ENCODE measurements around the gene SCYL3. TPM values are rescaled to one million over a fixed set of nuclear protein-coding genes. Genes with fewer than 3 reads are reported as not detected.

The SCYL3 gene
- total RNA-seq, 1 experiment from 2014 or later = 7.6 TPM

- Histone ChIP-seq H4K20me1 (ENCODE audit: insufficient read depth) (no peaks in the 10 kb centered on the region), H3K27me3 (ENCODE audit: insufficient read depth, low read length) (no peaks in the 10 kb centered on the region), H3K9me3 (ENCODE audit: control insufficient read depth in 1 of 2, insufficient read depth in 1 of 2, low read depth in 1 of 2, low read length in 2 of 2) (no peaks in the 10 kb centered on the region), H3K4me3 (replicated peaks in 1 of 2; ENCODE audit: low read depth in 1 of 2, low read length in 2 of 2) (no peak overlapping the region), H3K27ac (ENCODE audit: low read depth, low read length) (no peak overlapping the region), H3K9ac (ENCODE audit: low read length) (no peak overlapping the region), H3K36me3 (ENCODE audit: control insufficient read depth in 1 of 2, insufficient read depth in 2 of 2, low read length in 2 of 2) (peaks cover 24 to 36% of the 10 kb centered on the region in 2 experiments; a peak in 3 of 4 replicates), H3K4me1 (ENCODE audit: control insufficient read depth in 1 of 2, insufficient read depth in 2 of 2, low read length in 2 of 2) (no peaks in the 10 kb centered on the region), H3K4me2 (ENCODE audit: low read length) (no peak overlapping the region), H3K9me2 (ENCODE audit: insufficient read depth) (no peaks in the 10 kb centered on the region), H3K79me2 (ENCODE audit: insufficient read depth, low read length) (no peaks in the 10 kb centered on the region), H2AFZ (ENCODE audit: low read depth, low read length, poor library complexity, severe bottlenecking) (no peak overlapping the region)
- BruUV-seq (replicated peaks) = no TSS peak
- ChIA-PET RAD21 (ENCODE audit: low non-redundant PET in 1 of 2, low total read pairs in 2 of 2, uncharacterized antibody in 2 of 2, unreplicated experiment in 2 of 2) (no interaction called here), POLR2A (no interaction called here), CTCF (no interaction called here)
- intact Hi-C loops (cut with micrococcal nuclease) = no loop called here
- TF ChIP-seq TCF7L2 (IDR thresholded peaks at IDR 0.05; ENCODE audit: borderline replicate concordance, extremely low read depth, insufficient read depth, insufficient read length) (no peak), SP1 (IDR thresholded peaks at IDR 0.05; ENCODE audit: low read depth) (no peak), REST (IDR thresholded peaks at IDR 0.05; ENCODE audit: low read depth) (no peak), SRF (IDR thresholded peaks at IDR 0.05; ENCODE audit: low read depth) (no peak), YY1 (IDR thresholded peaks at IDR 0.05; ENCODE audit: extremely low read depth, insufficient replicate concordance, low read depth, low read length) (no peak), MAX (IDR thresholded peaks at IDR 0.05) (no peak), CTCF (IDR thresholded peaks at IDR 0.05 in 2 of 3, conservative IDR thresholded peaks at IDR 0.05 in 1 of 3; ENCODE audit: borderline replicate concordance in 1 of 3, insufficient read depth in 1 of 3, low read depth in 2 of 3, low read length in 2 of 3) (no peak)
- DNase-seq (ENCODE audit: low read depth, low spot score) (no peak), ATAC-seq (no peak)
Observed at GRCh38 chr1:169849346-169850022, 44.2 kb downstream of the SCYL3 start.
